ENCODE measurements around the gene CYP2W1. TPM values are rescaled to one million over a fixed set of nuclear protein-coding genes. Genes with fewer than 3 reads are reported as not detected.

Gene CYP2W1
- total and polyA plus RNA-seq, 10 of the 15 experiments (the other 5 are each of a cell fraction or from before 2014, with no cell fraction given) = not detected

DNA sequence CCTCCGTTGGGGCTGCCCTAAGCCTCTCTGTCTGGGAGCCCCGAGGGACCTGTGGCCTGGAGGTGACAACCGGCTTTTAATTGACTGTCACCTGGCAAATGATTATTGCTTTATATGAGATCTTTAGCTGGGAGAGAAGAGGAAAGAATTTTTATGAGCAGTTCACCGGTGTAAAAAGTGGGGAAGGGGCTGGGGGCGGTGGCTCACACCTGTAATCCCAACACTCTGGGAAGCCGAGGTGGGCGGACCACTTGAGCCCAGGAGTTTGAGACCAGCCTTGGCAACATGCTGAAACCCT lies 5.0 kb upstream of the CYP2W1 start (continued):
- TF ChIP-seq, protein P1, sequence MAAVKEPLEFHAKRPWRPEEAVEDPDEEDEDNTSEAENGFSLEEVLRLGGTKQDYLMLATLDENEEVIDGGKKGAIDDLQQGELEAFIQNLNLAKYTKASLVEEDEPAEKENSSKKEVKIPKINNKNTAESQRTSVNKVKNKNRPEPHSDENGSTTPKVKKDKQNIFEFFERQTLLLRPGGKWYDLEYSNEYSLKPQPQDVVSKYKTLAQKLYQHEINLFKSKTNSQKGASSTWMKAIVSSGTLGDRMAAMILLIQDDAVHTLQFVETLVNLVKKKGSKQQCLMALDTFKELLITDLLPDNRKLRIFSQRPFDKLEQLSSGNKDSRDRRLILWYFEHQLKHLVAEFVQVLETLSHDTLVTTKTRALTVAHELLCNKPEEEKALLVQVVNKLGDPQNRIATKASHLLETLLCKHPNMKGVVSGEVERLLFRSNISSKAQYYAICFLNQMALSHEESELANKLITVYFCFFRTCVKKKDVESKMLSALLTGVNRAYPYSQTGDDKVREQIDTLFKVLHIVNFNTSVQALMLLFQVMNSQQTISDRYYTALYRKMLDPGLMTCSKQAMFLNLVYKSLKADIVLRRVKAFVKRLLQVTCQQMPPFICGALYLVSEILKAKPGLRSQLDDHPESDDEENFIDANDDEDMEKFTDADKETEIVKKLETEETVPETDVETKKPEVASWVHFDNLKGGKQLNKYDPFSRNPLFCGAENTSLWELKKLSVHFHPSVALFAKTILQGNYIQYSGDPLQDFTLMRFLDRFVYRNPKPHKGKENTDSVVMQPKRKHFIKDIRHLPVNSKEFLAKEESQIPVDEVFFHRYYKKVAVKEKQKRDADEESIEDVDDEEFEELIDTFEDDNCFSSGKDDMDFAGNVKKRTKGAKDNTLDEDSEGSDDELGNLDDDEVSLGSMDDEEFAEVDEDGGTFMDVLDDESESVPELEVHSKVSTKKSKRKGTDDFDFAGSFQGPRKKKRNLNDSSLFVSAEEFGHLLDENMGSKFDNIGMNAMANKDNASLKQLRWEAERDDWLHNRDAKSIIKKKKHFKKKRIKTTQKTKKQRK (IDR thresholded peaks at IDR 0.05; ENCODE audit: low read depth, low read length) = no peak
- TF ChIP-seq ZNF217 (IDR thresholded peaks at IDR 0.05) (no peak), ZNF274 (IDR thresholded peaks at IDR 0.05; ENCODE audit: insufficient read depth, insufficient read length) (no peak), BMI1 (IDR thresholded peaks at IDR 0.05; ENCODE audit: borderline replicate concordance) (no peak), TBL1XR1 (IDR thresholded peaks at IDR 0.05; ENCODE audit: low read depth, low read length) (no peak), RB1 (IDR thresholded peaks at IDR 0.05; ENCODE audit: borderline replicate concordance) (no peak), ZZZ3 (IDR thresholded peaks at IDR 0.05; ENCODE audit: control insufficient read depth, insufficient read length, low read depth) (no peak), SMARCA5 (IDR thresholded peaks at IDR 0.05) (no peak), SREBF1 (IDR thresholded peaks at IDR 0.05; ENCODE audit: low read length) (no peak), SIX5 (IDR thresholded peaks at IDR 0.05; ENCODE audit: low read depth, low read length, severe bottlenecking) (no peak), SUZ12 (IDR thresholded peaks at IDR 0.05; ENCODE audit: unreplicated experiment) (no peak), STAT3 (IDR thresholded peaks at IDR 0.05; ENCODE audit: low read depth, low read length) (no peak), GATAD2B (conservative IDR thresholded peaks at IDR 0.05; ENCODE audit: low read depth) (no peak), IKZF2 (IDR thresholded peaks at IDR 0.05) (0 out of 4 replicates have a peak, but pooled peaks of 1 of the 2 experiments have one; percentile 33), CBX3 (IDR thresholded peaks at IDR 0.05; ENCODE audit: borderline replicate concordance, low read depth) (no peak), RBBP5 (conservative IDR thresholded peaks at IDR 0.05) (no peak), NRF1 (conservative IDR thresholded peaks at IDR 0.05; ENCODE audit: low read depth, low read length) (no peak), SP1 (IDR thresholded peaks at IDR 0.05; ENCODE audit: low read depth, low read length) (no peak), NR2C1 (IDR thresholded peaks at IDR 0.05) (no peak), NFXL1 (IDR thresholded peaks at IDR 0.05; ENCODE audit: borderline replicate concordance) (no peak), HDGF (IDR thresholded peaks at IDR 0.05) (no peak), NR2F1 (conservative IDR thresholded peaks at IDR 0.05) (peak; percentile 74)
- TF ChIP-seq, protein P2, sequence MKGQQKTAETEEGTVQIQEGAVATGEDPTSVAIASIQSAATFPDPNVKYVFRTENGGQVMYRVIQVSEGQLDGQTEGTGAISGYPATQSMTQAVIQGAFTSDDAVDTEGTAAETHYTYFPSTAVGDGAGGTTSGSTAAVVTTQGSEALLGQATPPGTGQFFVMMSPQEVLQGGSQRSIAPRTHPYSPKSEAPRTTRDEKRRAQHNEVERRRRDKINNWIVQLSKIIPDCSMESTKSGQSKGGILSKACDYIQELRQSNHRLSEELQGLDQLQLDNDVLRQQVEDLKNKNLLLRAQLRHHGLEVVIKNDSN (IDR thresholded peaks at IDR 0.05; ENCODE audit: borderline replicate concordance, extremely low read length, insufficient read depth, low read depth, low read length) = no peak
- TF ChIP-seq, protein P3, sequence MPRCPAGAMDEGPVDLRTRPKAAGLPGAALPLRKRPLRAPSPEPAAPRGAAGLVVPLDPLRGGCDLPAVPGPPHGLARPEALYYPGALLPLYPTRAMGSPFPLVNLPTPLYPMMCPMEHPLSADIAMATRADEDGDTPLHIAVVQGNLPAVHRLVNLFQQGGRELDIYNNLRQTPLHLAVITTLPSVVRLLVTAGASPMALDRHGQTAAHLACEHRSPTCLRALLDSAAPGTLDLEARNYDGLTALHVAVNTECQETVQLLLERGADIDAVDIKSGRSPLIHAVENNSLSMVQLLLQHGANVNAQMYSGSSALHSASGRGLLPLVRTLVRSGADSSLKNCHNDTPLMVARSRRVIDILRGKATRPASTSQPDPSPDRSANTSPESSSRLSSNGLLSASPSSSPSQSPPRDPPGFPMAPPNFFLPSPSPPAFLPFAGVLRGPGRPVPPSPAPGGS (IDR thresholded peaks at IDR 0.05; ENCODE audit: borderline replicate concordance, insufficient read depth, low read depth, low read length, poor library complexity, severe bottlenecking) = no peak
- TF ChIP-seq, protein P4, sequence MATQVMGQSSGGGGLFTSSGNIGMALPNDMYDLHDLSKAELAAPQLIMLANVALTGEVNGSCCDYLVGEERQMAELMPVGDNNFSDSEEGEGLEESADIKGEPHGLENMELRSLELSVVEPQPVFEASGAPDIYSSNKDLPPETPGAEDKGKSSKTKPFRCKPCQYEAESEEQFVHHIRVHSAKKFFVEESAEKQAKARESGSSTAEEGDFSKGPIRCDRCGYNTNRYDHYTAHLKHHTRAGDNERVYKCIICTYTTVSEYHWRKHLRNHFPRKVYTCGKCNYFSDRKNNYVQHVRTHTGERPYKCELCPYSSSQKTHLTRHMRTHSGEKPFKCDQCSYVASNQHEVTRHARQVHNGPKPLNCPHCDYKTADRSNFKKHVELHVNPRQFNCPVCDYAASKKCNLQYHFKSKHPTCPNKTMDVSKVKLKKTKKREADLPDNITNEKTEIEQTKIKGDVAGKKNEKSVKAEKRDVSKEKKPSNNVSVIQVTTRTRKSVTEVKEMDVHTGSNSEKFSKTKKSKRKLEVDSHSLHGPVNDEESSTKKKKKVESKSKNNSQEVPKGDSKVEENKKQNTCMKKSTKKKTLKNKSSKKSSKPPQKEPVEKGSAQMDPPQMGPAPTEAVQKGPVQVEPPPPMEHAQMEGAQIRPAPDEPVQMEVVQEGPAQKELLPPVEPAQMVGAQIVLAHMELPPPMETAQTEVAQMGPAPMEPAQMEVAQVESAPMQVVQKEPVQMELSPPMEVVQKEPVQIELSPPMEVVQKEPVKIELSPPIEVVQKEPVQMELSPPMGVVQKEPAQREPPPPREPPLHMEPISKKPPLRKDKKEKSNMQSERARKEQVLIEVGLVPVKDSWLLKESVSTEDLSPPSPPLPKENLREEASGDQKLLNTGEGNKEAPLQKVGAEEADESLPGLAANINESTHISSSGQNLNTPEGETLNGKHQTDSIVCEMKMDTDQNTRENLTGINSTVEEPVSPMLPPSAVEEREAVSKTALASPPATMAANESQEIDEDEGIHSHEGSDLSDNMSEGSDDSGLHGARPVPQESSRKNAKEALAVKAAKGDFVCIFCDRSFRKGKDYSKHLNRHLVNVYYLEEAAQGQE (IDR thresholded peaks at IDR 0.05; ENCODE audit: low read depth, low read length) = no peak
